Tibial nerve (tissue), 3 donors: Measurements from ENCODE around the gene MCF2L.

Source experiments
- POLR2A ChIP-seq, 2 donors: fragments of 450-650 bp; IDR thresholded peaks; one replicate each; pipeline ENCODE4 v1.6.1; 2017; ENCODE audit warnings: antibody characterized with exemption in 2 of 2, mild to moderate bottlenecking in 2 of 2, moderate library complexity in 2 of 2
- TF ChIP-seq, protein P1 (sequence below), 5 experiments: fragments of 200-600 bp in 3 of 5; fragments of 450-650 bp in 2 of 5; sonication (generic) in 3 of 5; IDR thresholded peaks; one replicate each; pipeline ENCODE4 v1.5.1; 2016 to 2019; ENCODE audit warnings: antibody characterized with exemption in 5 of 5, mild to moderate bottlenecking in 3 of 5, moderate library complexity in 2 of 5

DNA sequence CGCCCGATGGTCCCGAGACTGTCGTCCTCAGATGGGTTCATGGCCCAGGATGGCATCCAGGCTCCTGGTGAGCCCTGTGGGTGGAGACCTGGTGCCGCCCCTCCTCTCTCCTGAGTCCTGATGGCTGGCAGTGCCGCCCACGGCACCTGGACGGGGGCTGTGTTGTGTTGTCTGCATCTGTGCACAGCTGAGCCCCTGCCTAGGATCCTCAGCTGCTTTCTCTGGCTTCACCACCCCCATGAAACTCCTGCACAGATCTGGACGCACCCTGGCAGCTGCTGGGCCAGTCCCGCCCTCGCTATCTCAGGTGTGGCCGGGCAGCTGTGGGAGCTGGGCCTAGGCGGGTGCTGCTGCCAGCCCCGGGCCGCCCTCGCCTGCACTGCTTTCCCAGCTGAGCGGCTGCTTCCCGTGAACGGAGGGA is 27.7 kb downstream of the MCF2L start:
- TF ChIP-seq POLR2A (IDR thresholded peaks at IDR 0.05), result no peak
- TF ChIP-seq, protein P1, sequence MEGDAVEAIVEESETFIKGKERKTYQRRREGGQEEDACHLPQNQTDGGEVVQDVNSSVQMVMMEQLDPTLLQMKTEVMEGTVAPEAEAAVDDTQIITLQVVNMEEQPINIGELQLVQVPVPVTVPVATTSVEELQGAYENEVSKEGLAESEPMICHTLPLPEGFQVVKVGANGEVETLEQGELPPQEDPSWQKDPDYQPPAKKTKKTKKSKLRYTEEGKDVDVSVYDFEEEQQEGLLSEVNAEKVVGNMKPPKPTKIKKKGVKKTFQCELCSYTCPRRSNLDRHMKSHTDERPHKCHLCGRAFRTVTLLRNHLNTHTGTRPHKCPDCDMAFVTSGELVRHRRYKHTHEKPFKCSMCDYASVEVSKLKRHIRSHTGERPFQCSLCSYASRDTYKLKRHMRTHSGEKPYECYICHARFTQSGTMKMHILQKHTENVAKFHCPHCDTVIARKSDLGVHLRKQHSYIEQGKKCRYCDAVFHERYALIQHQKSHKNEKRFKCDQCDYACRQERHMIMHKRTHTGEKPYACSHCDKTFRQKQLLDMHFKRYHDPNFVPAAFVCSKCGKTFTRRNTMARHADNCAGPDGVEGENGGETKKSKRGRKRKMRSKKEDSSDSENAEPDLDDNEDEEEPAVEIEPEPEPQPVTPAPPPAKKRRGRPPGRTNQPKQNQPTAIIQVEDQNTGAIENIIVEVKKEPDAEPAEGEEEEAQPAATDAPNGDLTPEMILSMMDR (IDR thresholded peaks at IDR 0.05), result no peak
